SK-N-SH (cell line): ENCODE data around the gene CRMP1. TPM values are rescaled to one million over a fixed set of nuclear protein-coding genes. Genes with fewer than 3 reads are reported as not detected.
"Not testable (repeated sequence)": the region's sequence is repeated elsewhere in the genome, so short reads cannot be mapped to it uniquely, and the experiment has no call there.

ENCODE experiments used
- CTCF ChIA-PET: fragments of 300-600, 350-600 bp; formaldehyde crosslinking; extraction: SDS; loops from one replicate; lab custom pipeline; 2021; lab: Yijun Ruan, JAX
- POLR2A ChIA-PET: fragments of 350-600 bp; sonication (Branson Sonifier 250); formaldehyde crosslinking; extraction: SDS; loops from one replicate; lab custom pipeline; 2020; ENCODE audit warnings: antibody characterized with exemption, inconsistent platforms; lab: Yijun Ruan, JAX
- DNase-seq: peaks from one replicate; pipeline ENCODE4 v3.0.0; 2012
- H2AFZ ChIP-seq: fragments of 200-600 bp; sonication (generic); 2 replicates; pipeline ENCODE4 v1.8.1; 2016; ENCODE audit warnings: antibody characterized with exemption, mild to moderate bottlenecking, low read depth
- H3F3A ChIP-seq: fragments of 200-600 bp; sonication (generic); replicated peaks from 2 replicates; pipeline ENCODE3; 2016; ENCODE audit warnings: antibody characterized with exemption, mild to moderate bottlenecking; ENCODE audit not compliant: insufficient read depth
- H3K27ac ChIP-seq, 2 experiments: fragments of 200-500 bp in 1 of 2; fragments of 200-600 bp in 1 of 2; sonication (Bioruptor generic) in 1 of 2; sonication (generic), shearing (Covaris generic) in 1 of 2; 2 replicates each; pipeline versions ENCODE4 v1.5.1 to v1.6.1; 2014 to 2016; ENCODE audit warnings: low read depth in 2 of 2, inconsistent platforms in 1 of 2, low read length in 1 of 2, mild to moderate bottlenecking in 1 of 2, mixed read lengths in 1 of 2
- H3K27me3 ChIP-seq: fragments of 200-600 bp; sonication (generic), shearing (Covaris generic); 2 replicates; pipeline ENCODE4 v1.6.1; 2016; ENCODE audit warnings: mixed run types; ENCODE audit not compliant: insufficient read depth
- H3K36me3 ChIP-seq, 2 experiments: fragments of 200-500 bp in 1 of 2; fragments of 200-600 bp in 1 of 2; sonication (Bioruptor generic) in 1 of 2; sonication (generic) in 1 of 2; replicated peaks in 1 of 2; 2 replicates each; pipeline versions ENCODE3 to v1.5.1; 2014 to 2016; ENCODE audit warnings: low read length in 1 of 2, mild to moderate bottlenecking in 1 of 2; ENCODE audit not compliant: insufficient read depth in 2 of 2, control insufficient read depth in 1 of 2
- H3K4me1 ChIP-seq, 2 experiments: fragments of 200-500 bp in 1 of 2; fragments of 200-600 bp in 1 of 2; sonication (Bioruptor generic) in 1 of 2; sonication (generic), shearing (Covaris generic) in 1 of 2; 2 replicates each; pipeline versions ENCODE4 v1.5.1 to v1.6.1; 2014 to 2016; ENCODE audit warnings: low read depth in 1 of 2, low read length in 1 of 2, mixed run types in 1 of 2; ENCODE audit not compliant: insufficient read depth in 2 of 2, control insufficient read depth in 1 of 2
- H3K4me2 ChIP-seq: fragments of 200-600 bp; sonication (generic), shearing (Covaris generic); 2 replicates; pipeline ENCODE4 v1.6.1; 2017; ENCODE audit warnings: mixed run types
- H3K4me3 ChIP-seq, 2 experiments: fragments of 200-500 bp in 1 of 2; fragments of 200-600 bp in 1 of 2; sonication (Bioruptor generic) in 1 of 2; sonication (generic), shearing (Covaris generic) in 1 of 2; 2 replicates each; pipeline versions ENCODE4 v1.5.1 to v1.8.1; 2014 to 2016; ENCODE audit warnings: low read depth in 2 of 2, inconsistent platforms in 1 of 2, low read length in 1 of 2, mild to moderate bottlenecking in 1 of 2, mixed read lengths in 1 of 2, moderate library complexity in 1 of 2
- H3K79me2 ChIP-seq: fragments of 200-600 bp; sonication (generic); 2 replicates; pipeline ENCODE4 v1.8.1; 2017; ENCODE audit warnings: mild to moderate bottlenecking; ENCODE audit not compliant: insufficient read depth
- H3K9ac ChIP-seq: fragments of 200-600 bp; sonication (generic); 2 replicates; pipeline ENCODE4 v1.6.1; 2017; ENCODE audit warnings: mixed run types
- H3K9me2 ChIP-seq: fragments of 200-600 bp; sonication (generic); 2 replicates; pipeline ENCODE4 v1.6.1; 2017; ENCODE audit warnings: mixed run types
- H3K9me3 ChIP-seq: fragments of 200-600 bp; sonication (generic); 2 replicates; pipeline ENCODE4 v1.6.1; 2017; ENCODE audit warnings: mixed run types, mild to moderate bottlenecking, moderate library complexity
- H4K20me1 ChIP-seq: fragments of 200-600 bp; sonication (generic); 2 replicates; pipeline ENCODE4 v1.6.1; 2017; ENCODE audit warnings: mild to moderate bottlenecking, mixed run types; ENCODE audit not compliant: insufficient read depth
- ELF1 ChIP-seq: IDR thresholded peaks from 2 replicates; pipeline ENCODE4 v1.4.0; 2012
- FOXJ3 ChIP-seq: sonication (generic); formaldehyde crosslinking; IDR thresholded peaks from 2 replicates; pipeline ENCODE4 v1.5.1; 2020; ENCODE audit warnings: mild to moderate bottlenecking, missing genetic modification reagents
- FOXM1 ChIP-seq: IDR thresholded peaks from 2 replicates; pipeline ENCODE4 v1.4.0; 2012; ENCODE audit warnings: low read depth, mild to moderate bottlenecking
- IRF3 ChIP-seq: fragments of 150-350 bp; IDR thresholded peaks from 2 replicates; pipeline ENCODE4 v1.6.1; 2016; ENCODE audit warnings: mild to moderate bottlenecking, low read depth, low read length
- JUND ChIP-seq: IDR thresholded peaks from 2 replicates; pipeline ENCODE4 v1.4.0; 2012
- MAX ChIP-seq: IDR thresholded peaks from 2 replicates; pipeline ENCODE4 v1.4.0; 2012; ENCODE audit warnings: low read depth
- MEF2A ChIP-seq: IDR thresholded peaks from 2 replicates; pipeline ENCODE4 v1.4.0; 2012; ENCODE audit warnings: low read depth, borderline replicate concordance
- MXI1 ChIP-seq: IDR thresholded peaks from 2 replicates; pipeline ENCODE4 v1.6.1; 2012; ENCODE audit warnings: mild to moderate bottlenecking, low read depth, low read length, improper control_type of control experiment
- POLR2AphosphoS5 ChIP-seq: IDR thresholded peaks from 2 replicates; pipeline ENCODE4 v1.6.1; 2012; ENCODE audit warnings: low read depth, low read length
- RAD21 ChIP-seq: IDR thresholded peaks from 2 replicates; pipeline ENCODE4 v1.6.1; 2012; ENCODE audit warnings: mild to moderate bottlenecking, low read length
- RCOR1 ChIP-seq: fragments of 150-350 bp; IDR thresholded peaks from 2 replicates; pipeline ENCODE4 v1.6.1; 2017; ENCODE audit warnings: antibody characterized with exemption, low read length
- SIN3A ChIP-seq: IDR thresholded peaks from 2 replicates; pipeline ENCODE4 v1.6.1; 2012; ENCODE audit warnings: low read depth, mild to moderate bottlenecking, low read length, moderate library complexity, borderline replicate concordance
- TAF1 ChIP-seq: IDR thresholded peaks from 2 replicates; pipeline ENCODE4 v1.6.1; 2012; ENCODE audit warnings: low read depth, mild to moderate bottlenecking, low read length, moderate library complexity, borderline replicate concordance
- USF1 ChIP-seq: IDR thresholded peaks from 2 replicates; pipeline ENCODE4 v1.4.0; 2012; ENCODE audit warnings: low read depth, borderline replicate concordance
- WGBS: methylation state at CpG from one replicate; pipeline ENCODE4 v1.1.6; 2017; ENCODE audit warnings: low lambda C conversion rate; 5-methylcytosine and 5-hydroxymethylcytosine counted together
- polyA plus RNA-seq, 3 experiments: library from polyadenylated mRNA; depleted of rRNA; stranded (reverse); fragments of >200 nt; gene quantifications; 2 replicates each; pipeline ENCODE4 v1.2.3, GENCODE V29; 2012

CRMP1 gene
- polyA plus RNA-seq, 1 of the 3 experiments (the other 2 are of a cell fraction), result 3.4 TPM

- no peak for TF ChIP-seq FOXM1
- no peak for TF ChIP-seq MXI1
- TF ChIP-seq, all 33 proteins: peak for 0
Observed at GRCh38 chr4:5839751-5840674, 52.9 kb downstream of the CRMP1 start (continued).

- H3F3A ChIP-seq, result no peaks in the 10 kb centered on the region
- no peak overlapping the region for H3K4me3 ChIP-seq
- H3K4me2 ChIP-seq, result no peak overlapping the region
- no peak overlapping the region for H3K9ac ChIP-seq
- H3K9me2 ChIP-seq, result no peaks in the 10 kb centered on the region
- peaks cover 0 to 3% of the 10 kb centered on the region in 2 experiments; a peak in 1 of 4 replicates for H3K4me1 ChIP-seq
- H3K79me2 ChIP-seq, result no peaks in the 10 kb centered on the region
- DNase-seq, result no peak
- no peak for TF ChIP-seq IRF3
- no peak for TF ChIP-seq MEF2A
- no peak for TF ChIP-seq RCOR1
- no peak for TF ChIP-seq FOXJ3 (CRISPR knock-in tag)
- TF ChIP-seq JUND, result no peak
- TF ChIP-seq MAX, result no peak
- no peak for TF ChIP-seq ELF1
- TF ChIP-seq USF1, result no peak
- no peak for TF ChIP-seq POLR2AphosphoS5
- no peak for TF ChIP-seq RAD21
- no peak for TF ChIP-seq TAF1
- TF ChIP-seq SIN3A, result no peak
- TF ChIP-seq MXI1, result no peak
- TF ChIP-seq, all 33 proteins: peak for 0
- ChIA-PET POLR2A (no interaction called here), CTCF (interaction anchor here (1.4 kb wide), 1 partner anchor 27 kb away, joined by 3 read pairs; no protein-coding TSS in a partner anchor)
- Histone ChIP-seq H3K27ac (no peak overlapping the region; a peak in 1 of 4 replicates), H4K20me1 (no peaks in the 10 kb centered on the region), H3K36me3 (no peaks in the 10 kb centered on the region), H3K27me3 (no peaks in the 10 kb centered on the region), H3K9me3 (no peaks in the 10 kb centered on the region), H2AFZ (no peak overlapping the region)
- WGBS, result 84% methylated on average over 12 of the region's 13 CpGs
Observed at GRCh38 chr4:5839332-5839731, 53.6 kb downstream of the CRMP1 start.

GRCh38 chr4:5837483-5837882 lies 55.4 kb downstream of the CRMP1 start:
- H3K27ac ChIP-seq, H3K79me2 ChIP-seq, H3K4me1 ChIP-seq, H3K4me3 ChIP-seq, DNase-seq, H3K9ac ChIP-seq, H3K27me3 ChIP-seq, H3K9me3 ChIP-seq, POLR2A ChIA-PET, H2AFZ ChIP-seq, H4K20me1 ChIP-seq, CTCF ChIA-PET, H3K4me2 ChIP-seq, H3K9me2 ChIP-seq, H3F3A ChIP-seq, H3K36me3 ChIP-seq: not testable (repeated sequence)
- 74% methylated on average over 6 of the region's 6 CpGs for WGBS
